ENCODE measurements around the gene RUNX3. TPM values are rescaled to one million over a fixed set of nuclear protein-coding genes. Genes with fewer than 3 reads are reported as not detected.
A peak's percentile ranks its signal among the peaks of the same experiment; 100 is the strongest.

RUNX3 gene
- total and polyA plus RNA-seq, 7 donors = 0.36 to 18.0 (median 1.2) TPM; not detected in 1

DNA sequence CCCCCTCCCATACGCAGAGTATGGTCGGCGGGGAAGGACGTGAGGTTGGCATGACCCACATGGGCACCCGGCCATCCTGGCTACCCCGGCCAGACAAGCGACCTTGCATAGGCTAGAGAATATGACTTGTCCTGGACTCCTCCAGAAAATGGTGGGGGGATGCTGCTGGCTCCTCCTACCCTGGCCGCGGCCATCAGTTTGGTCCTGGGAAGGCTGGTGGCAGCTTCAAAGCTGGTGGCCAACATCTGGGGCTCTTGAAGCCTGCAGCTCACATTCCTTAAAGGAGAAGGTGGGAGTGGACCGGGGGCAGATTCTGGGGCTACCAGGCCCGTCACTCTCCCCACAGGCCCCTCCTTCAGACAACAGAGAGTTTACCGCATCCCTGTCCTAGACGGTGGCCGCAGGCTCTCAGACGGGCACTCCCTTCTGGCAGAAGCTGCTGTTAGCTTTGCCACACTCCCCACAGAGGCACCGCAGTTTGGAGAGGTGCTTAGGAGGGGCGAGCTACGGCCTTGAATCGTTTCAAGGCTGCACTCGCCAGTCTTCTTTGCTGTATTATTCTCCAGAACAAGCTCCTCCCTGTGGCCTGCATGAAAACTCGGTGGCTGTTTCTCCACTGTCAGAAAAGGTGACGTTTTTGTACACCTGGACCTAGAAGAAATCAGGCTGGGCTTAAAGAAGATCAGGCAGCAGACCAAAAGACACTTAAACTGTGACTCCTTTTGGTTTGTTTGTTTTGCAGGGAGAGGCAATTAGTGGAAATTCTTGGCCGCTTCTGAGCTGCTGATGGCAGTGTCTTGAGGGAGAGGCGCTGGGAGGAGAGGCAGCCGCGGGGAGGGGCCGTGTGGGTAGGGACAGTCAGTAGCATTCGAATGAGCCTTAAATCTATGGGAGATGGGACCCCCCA is 68.0 kb downstream of the RUNX3 start:
- intact Hi-C loops (cut with DNase I) = no loop called here
- no peak for DNase-seq
- Histone ChIP-seq H3K4me3 (no peak overlapping the region), H3K27me3 (peaks cover 0 to 44% (median 15%) of the 10 kb centered on the region in 3 donors), H3K9me3 (no peaks in the 10 kb centered on the region), H3K4me1 (no peaks in the 10 kb centered on the region), H3K36me3 (no peaks in the 10 kb centered on the region), H3K27ac (no peak overlapping the region)
- TF ChIP-seq, protein P1, sequence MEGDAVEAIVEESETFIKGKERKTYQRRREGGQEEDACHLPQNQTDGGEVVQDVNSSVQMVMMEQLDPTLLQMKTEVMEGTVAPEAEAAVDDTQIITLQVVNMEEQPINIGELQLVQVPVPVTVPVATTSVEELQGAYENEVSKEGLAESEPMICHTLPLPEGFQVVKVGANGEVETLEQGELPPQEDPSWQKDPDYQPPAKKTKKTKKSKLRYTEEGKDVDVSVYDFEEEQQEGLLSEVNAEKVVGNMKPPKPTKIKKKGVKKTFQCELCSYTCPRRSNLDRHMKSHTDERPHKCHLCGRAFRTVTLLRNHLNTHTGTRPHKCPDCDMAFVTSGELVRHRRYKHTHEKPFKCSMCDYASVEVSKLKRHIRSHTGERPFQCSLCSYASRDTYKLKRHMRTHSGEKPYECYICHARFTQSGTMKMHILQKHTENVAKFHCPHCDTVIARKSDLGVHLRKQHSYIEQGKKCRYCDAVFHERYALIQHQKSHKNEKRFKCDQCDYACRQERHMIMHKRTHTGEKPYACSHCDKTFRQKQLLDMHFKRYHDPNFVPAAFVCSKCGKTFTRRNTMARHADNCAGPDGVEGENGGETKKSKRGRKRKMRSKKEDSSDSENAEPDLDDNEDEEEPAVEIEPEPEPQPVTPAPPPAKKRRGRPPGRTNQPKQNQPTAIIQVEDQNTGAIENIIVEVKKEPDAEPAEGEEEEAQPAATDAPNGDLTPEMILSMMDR (IDR thresholded peaks at IDR 0.05) = no peak
- no peak for TF ChIP-seq POLR2AphosphoS5 (IDR thresholded peaks at IDR 0.05)
- TF ChIP-seq EP300 (IDR thresholded peaks at IDR 0.05) = no peak
- TF ChIP-seq POLR2A (IDR thresholded peaks at IDR 0.05) = no peak
- 31 to 63% methylated on average over 28 of the region's 28 CpGs for WGBS, 2 donors

DNA sequence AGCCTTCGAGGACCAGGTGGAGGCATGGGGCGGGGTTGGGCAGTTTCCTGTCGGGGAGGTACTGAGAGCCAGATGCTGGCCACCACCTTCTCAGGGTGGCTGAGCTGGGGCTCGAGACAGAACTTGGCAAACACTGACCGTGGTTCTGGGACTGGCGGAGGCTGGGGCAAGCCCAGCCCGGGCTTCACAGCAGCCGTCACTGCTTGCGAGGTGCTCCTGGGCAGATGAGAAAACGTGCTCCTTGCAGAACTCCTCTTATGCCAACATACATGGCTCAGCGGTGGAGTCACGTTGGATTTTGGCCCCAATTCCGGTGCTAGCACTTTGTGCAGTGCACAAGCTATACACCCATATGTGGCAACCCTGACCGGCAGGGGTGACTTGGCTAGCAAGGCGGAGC is 69.2 kb downstream of the RUNX3 start:
- Histone ChIP-seq H3K4me1 (no peaks in the 10 kb centered on the region), H3K36me3 (no peaks in the 10 kb centered on the region), H3K27ac (no peak overlapping the region), H3K4me3 (no peak overlapping the region), H3K9me3 (no peaks in the 10 kb centered on the region), H3K27me3 (peaks cover 0 to 36% (median 9%) of the 10 kb centered on the region in 3 donors)
- peak; percentile 59 for DNase-seq
- WGBS, 2 donors = 29 to 74% methylated on average over 15 of the region's 15 CpGs
- intact Hi-C loops (cut with DNase I) = no loop called here
- no peak for TF ChIP-seq POLR2A (IDR thresholded peaks at IDR 0.05)
- TF ChIP-seq, protein P1 (IDR thresholded peaks at IDR 0.05) = no peak
- no peak for TF ChIP-seq EP300 (IDR thresholded peaks at IDR 0.05)
- no peak for TF ChIP-seq POLR2AphosphoS5 (IDR thresholded peaks at IDR 0.05)

DNA sequence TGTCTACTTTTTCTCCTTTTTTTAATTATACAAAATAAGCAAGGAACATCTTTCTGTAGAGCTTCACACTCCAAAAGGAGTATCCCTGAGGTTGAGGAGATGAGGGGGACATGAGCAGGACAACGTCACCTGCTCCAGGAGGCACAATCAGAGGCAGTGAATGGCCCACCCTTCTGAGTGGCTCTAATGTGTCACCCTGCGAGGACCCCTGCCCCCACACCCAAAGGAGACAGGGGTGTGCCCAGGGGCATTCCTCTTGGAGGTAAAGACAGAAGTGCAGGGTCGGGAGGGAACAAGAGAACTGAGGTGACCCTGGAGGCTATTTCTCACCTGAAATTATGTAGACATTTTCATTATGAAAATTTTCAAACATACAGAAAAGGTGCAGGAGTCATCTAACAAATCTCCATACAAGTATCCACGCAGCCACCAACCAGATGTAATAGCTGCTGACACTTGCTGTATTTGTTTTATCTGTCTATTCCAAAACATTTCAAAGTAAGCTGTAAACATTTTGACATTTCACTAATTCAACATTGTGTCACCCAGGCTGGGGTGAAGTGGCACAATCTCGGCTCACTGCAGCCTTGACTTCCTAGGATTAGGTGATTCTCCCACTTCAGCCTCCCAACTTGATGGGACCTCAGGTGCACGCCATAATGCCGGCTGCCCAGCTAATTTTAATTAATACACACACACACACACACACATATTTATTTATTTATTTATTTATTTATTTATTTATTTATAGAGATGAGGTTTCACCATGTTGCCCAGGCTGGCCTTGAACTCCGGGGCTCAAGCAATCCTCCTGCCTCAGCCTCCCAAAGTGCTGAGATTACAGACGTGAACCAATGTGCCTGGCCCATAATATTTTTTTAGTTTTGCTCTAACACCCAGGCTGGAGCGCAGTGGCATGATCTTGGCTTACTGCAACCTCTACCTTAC is 70.7 kb downstream of the RUNX3 start:
- no peaks in the 10 kb centered on the region for H3K36me3 ChIP-seq
- TF ChIP-seq POLR2AphosphoS5 (IDR thresholded peaks at IDR 0.05) = no peak
- intact Hi-C loops (cut with DNase I) = no loop called here
- H3K4me1 ChIP-seq = no peaks in the 10 kb centered on the region
- no peak overlapping the region for H3K4me3 ChIP-seq
- H3K27ac ChIP-seq = no peak overlapping the region
- H3K27me3 ChIP-seq = peaks cover 0 to 28% (median 9%) of the 10 kb centered on the region in 3 donors
- no peaks in the 10 kb centered on the region for H3K9me3 ChIP-seq
- 86 to 90% methylated on average over 10 of the region's 10 CpGs for WGBS, 2 donors
- DNase-seq = no peak

DNA sequence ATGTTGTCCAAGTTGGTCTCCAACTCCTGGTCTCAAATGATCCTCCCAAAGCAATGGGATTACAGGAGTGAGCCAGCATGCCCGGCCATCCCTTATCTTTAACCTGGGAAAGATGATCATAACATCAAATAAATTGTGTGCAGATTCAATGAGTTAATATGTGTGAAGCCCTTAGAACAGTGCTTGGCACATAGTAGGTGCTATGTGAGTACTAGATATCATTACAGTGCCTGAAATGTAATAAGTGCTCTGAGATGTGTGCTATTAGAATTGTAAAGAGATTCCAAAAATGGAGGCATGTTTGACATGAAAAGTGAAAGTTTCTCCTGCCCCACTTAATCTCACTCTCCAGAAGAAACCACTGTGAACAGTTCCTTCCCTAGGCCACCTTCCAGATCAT is 71.8 kb downstream of the RUNX3 start:
- DNase-seq = no peak
- no peak for TF ChIP-seq POLR2A (IDR thresholded peaks at IDR 0.05)
- TF ChIP-seq, protein P1 (IDR thresholded peaks at IDR 0.05) = no peak
- TF ChIP-seq POLR2AphosphoS5 (IDR thresholded peaks at IDR 0.05) = no peak
- no peak for TF ChIP-seq EP300 (IDR thresholded peaks at IDR 0.05)
- Histone ChIP-seq H3K27ac (no peak overlapping the region), H3K4me1 (no peaks in the 10 kb centered on the region), H3K9me3 (no peaks in the 10 kb centered on the region), H3K4me3 (no peak overlapping the region), H3K36me3 (no peaks in the 10 kb centered on the region), H3K27me3 (peaks cover 0 to 30% (median 9%) of the 10 kb centered on the region in 3 donors)
- WGBS, 2 donors = 87 to 94% methylated on average over 1 of the region's 1 CpG
- intact Hi-C loops (cut with DNase I) = no loop called here

Data from sigmoid colon (tissue), 7 donors.